GM23248 (cell line): ENCODE measurements around the gene TTC21A.

ENCODE experiments used
- EZH2 ChIP-seq: fragments of 200-600 bp; sonication (generic); IDR thresholded peaks from 2 replicates; pipeline ENCODE4 v1.6.1; 2018; ENCODE audit warnings: antibody characterized with exemption, mild to moderate bottlenecking; ENCODE audit not compliant: insufficient read depth, poor library complexity, severe bottlenecking
- EZH2phosphoT487 ChIP-seq: fragments of 200-600 bp; sonication (generic); IDR thresholded peaks from 2 replicates; pipeline ENCODE4 v1.6.1; 2018; ENCODE audit warnings: antibody characterized with exemption, moderate library complexity, mild to moderate bottlenecking, low read depth; ENCODE audit not compliant: insufficient read depth

DNA sequence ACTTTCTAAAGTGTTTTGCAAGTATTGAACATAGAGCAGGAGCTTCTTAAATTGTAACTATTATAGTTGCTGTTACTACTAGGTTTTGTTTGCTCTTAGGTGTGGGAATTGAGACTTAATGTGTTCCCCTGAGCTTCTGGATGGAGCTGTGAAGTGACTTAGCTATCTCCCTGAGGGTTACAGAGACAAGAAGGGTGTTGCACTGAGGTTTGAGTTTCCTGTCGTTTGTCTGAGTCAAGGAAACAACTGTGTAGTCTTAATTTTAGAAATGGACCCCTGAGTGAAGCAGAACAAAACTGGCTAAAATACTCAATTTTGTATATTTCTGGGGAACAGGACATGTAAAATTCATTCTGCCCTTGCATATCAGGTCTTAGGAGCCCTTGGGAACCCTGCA is 20.4 kb downstream of the TTC21A start:
- no peak for TF ChIP-seq EZH2phosphoT487
- TF ChIP-seq EZH2 = no peak
